HL-60/S4 treated with phorbol 12-myristate 13-acetate at 8.2 ng/mL for 4 days and 3 days (cell line): ENCODE measurements around the gene VIPR2.
"Not testable (repeated sequence)": the region's sequence is repeated elsewhere in the genome, so short reads cannot be mapped to it uniquely, and the experiment has no call there.

Experiments used
- in situ Hi-C: fragments of 300-500 bp; cut with MboI; formaldehyde crosslinking; loops from 2 replicates; pipeline ENCODE4 v1.15.0; 2022; ENCODE audit warnings: low sequenced_read_pairs

The VIPR2 gene

GRCh38 chr7:159144758-159145489, at the start of gene VIPR2:
Gene VIPR2, minus strand, starts transcription at chr7:159144867. Its CDS starts 96 bp downstream, at chr7:159144771.
- in situ Hi-C loops = no loop called here

GRCh38 chr7:159193543-159194090, 49.0 kb upstream of the VIPR2 start:
- in situ Hi-C loops = no loop called here

GRCh38 chr7:159192725-159193453, 48.2 kb upstream of the VIPR2 start:
- in situ Hi-C loops = no loop called here

- in situ Hi-C loops = no loop called here
Measured at GRCh38 chr7:159192013-159192412, 47.3 kb upstream of the VIPR2 start.

DNA sequence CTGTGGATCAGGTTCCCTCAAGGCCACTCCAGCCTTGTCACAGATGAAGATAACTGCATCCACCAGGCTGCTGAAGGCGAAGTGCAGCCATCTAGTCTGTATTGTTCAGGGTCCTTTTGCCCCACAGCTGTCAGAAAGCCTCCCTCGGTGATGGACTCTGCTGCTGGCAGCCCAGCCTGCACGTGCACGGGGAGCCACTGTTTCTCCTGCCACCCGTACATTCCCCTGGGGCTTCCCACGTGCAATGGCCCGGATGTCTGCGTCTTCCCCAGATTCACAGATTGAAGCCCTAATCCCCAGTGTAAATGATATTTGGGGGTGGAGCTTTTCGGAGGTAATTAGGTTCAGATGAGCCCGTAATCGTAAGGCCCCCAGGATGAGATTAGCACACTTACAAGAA, 46.6 kb upstream of the VIPR2 start:
- in situ Hi-C loops = no loop called here

- in situ Hi-C loops = no loop called here
Measured at GRCh38 chr7:159188011-159188410, 43.3 kb upstream of the VIPR2 start.

DNA sequence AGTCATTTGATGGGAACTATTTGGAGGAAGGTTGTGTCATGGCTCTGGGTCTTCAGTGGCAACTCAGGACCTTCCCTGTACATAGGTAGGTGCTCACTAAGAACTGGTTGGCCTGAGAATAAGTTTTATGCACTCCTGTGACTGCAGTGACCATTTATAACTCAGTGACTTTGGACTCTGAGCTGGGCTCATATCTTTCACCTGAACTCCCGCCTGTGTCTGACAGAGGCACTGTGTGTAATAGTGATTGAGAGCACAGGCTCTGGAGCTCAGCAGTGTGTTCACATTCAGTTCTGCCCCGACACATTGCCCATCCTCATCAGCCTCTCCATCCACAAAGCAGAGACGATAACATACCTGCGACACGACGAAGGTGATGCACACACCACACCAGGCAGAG, 34.6 kb upstream of the VIPR2 start:
- in situ Hi-C loops = no loop called here

DNA sequence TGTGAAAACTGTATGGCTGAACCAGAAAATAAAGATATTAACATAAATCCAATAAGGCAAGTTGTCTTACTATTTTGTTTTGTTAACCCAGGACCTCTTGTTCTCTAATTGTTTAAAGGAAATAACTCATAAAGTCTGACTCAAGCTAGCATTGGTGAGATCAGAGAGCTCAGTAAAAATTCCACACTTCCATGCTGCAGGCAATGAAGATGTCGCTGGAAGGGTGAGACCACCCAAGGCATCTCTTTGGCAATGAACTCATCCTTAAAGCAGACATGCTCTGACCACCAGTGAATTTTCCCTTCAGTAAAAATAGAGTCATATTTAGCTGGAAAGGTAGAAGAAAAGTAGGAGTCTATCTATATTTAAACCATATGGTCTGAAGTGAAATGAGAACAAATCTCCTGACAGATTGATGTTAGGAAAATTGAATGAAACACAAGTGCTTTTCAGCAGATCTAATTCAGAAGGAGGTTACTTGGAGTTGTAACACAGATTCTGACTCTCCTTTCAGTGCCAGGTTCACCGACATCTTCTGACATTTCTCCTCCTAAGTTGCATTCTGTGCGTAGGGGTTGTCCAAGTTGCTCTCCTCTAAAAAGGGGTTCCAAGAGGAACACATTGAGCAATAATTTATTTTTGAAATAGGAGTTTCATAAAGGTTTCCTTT, 32.8 kb upstream of the VIPR2 start:
- in situ Hi-C loops = no loop called here

- in situ Hi-C loops = no loop called here
Measured at GRCh38 chr7:159175792-159176191, 31.1 kb upstream of the VIPR2 start.

DNA sequence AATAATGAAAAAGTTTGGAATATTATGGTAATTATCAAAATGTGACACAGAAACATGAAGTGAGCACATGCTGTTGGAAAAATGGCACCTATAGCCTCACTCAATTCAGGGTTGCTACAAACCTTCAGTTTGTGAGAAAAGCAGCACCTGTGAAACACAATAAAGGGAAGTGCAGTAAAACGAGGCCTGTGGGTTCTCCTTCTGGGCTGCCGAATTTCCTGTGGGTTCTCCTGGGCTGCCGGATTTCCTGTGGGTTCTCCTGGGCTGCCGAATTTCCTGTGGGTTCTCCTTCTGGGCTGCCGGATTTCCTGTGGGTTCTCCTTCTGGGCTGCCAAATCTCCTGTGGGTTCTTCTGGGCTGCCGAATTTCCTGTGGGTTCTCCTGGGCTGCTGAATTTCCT, 30.4 kb upstream of the VIPR2 start:
- in situ Hi-C loops = not testable (repeated sequence)

GRCh38 chr7:159172400-159172799, 27.7 kb upstream of the VIPR2 start:
- in situ Hi-C loops = no loop called here

DNA sequence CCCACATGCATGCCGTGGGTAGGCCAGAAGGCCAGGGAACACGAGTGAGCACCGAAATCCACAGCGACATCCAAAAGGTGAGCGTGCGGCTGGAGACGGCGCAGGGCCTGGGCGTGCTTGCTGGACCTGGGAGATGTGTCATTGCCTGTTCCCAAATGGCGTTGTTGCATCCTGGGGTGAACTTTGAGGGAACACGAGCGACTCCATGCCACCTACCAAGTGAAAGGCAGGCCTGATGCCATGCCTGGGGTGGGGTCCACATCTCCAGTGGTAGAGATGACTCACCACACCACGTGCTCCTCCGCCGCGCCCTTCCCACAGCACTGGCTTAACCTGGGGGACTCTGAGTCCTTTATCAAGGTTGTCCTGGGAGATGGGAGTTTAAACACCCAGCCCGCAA, 24.7 kb upstream of the VIPR2 start:
- in situ Hi-C loops = no loop called here

- in situ Hi-C loops = no loop called here
Measured at GRCh38 chr7:159167139-159167538, 22.5 kb upstream of the VIPR2 start.

DNA sequence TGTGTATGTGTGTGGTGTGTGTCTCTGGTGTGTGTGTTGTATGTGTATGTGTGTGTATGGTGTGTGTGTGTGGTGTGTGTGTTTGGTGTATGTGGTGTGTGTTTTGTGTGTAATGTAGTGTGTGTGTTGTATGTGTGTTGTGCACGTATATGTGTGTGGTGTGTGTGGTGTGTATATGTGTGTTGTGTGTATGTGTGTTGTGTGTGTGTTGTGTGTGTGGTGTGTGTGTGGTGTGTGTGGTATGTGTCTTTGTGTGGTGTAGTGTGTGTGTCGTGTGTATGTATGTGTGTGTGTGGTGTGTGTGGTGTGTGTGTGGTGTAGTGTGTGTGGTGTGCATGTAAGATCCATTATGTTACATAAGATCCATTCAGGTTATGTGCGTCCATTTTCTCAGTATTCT, 21.9 kb upstream of the VIPR2 start:
- in situ Hi-C loops = no loop called here

DNA sequence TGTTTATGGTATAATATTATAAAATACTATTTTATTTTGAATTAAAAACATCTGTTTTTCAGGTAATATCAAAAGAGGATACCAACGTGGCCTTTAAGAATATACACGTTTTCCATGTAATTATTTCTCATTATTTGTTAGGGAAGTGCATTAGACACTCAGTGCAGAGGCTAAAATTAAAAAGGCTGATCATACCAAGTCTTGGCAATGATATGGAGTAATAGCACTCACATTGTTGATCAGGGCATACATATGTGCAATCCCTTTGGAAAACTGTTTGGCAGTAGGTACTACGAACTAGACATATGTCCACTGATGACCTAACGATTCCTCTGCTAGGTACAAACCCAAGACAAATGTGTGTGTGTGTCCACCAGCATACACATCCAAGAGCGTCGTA, 20.7 kb upstream of the VIPR2 start:
- in situ Hi-C loops = no loop called here

DNA sequence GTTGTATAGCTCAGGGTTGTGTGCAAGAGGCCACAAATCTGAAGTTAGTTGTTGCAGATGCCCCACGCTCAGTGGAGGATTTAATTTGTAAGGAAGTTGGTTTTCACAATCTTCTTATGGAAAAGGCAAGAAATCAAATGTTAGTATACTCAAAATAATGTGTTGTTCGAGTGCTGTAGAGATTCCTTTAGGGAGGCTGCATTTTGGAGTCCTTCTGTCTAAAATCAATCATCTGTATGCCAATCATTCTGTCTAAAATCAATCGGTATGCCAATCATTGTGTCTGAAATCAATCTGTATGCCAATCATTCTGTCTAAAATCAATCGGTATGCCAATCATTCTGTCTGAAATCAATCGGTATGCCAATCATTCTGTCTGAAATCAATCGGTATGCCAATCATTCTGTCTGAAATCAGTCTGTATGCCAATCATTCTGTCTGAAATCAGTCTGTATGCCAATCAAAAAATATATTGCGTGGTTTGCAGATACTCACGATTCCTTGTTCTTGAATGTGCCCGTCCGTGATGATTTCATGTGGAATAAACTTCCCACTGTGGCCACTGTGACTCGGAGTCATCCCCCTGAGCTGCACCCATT, 19.1 kb upstream of the VIPR2 start:
- in situ Hi-C loops = not testable (repeated sequence)

GRCh38 chr7:159162050-159162626, 17.5 kb upstream of the VIPR2 start:
- in situ Hi-C loops = not testable (repeated sequence)

GRCh38 chr7:159160450-159160849, 15.8 kb upstream of the VIPR2 start:
- in situ Hi-C loops = no loop called here

GRCh38 chr7:159159731-159160130, 15.1 kb upstream of the VIPR2 start:
- in situ Hi-C loops = no loop called here

- in situ Hi-C loops = no loop called here
Measured at GRCh38 chr7:159158888-159159405, 14.3 kb upstream of the VIPR2 start.
